Bone marrow (tissue), 2 donors: ENCODE results near the gene HS3ST3A1.
"Not testable (repeated sequence)": the region's sequence is repeated elsewhere in the genome, so short reads cannot be mapped to it uniquely, and the experiment has no call there.

Experiments used
- DNase-seq, 2 donors: peaks; one replicate each; lab custom pipeline; 2025; lab: John Stamatoyannopoulos, UW

The HS3ST3A1 gene

DNA sequence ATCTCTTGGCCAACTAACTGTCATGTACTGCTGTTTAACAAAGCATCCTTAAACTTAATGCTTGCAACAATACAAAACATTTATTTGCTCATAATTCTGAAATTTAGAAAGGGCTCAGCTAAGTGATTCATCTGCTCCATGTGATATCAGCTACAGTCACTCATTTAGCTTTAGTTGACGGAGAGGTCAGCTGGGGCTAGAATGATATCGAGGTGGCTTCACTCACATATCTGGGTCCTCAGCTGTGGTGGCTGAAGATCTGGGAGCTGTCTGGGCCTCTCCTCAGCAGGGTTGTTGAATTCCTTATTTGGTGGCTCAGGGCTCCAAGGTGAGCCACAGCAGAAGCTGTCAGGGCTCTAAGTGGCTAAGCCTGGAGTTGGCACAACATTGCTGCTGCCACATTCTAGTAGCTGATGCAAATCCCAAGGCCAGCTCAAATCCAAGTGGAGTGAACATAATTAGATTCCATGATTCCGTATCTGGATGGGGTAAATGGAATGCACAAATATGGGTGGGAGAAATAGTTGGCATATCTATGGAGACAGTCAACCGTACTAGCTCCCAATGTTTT lies 62.8 kb downstream of the HS3ST3A1 start:
- DNase-seq = no peak

DNA sequence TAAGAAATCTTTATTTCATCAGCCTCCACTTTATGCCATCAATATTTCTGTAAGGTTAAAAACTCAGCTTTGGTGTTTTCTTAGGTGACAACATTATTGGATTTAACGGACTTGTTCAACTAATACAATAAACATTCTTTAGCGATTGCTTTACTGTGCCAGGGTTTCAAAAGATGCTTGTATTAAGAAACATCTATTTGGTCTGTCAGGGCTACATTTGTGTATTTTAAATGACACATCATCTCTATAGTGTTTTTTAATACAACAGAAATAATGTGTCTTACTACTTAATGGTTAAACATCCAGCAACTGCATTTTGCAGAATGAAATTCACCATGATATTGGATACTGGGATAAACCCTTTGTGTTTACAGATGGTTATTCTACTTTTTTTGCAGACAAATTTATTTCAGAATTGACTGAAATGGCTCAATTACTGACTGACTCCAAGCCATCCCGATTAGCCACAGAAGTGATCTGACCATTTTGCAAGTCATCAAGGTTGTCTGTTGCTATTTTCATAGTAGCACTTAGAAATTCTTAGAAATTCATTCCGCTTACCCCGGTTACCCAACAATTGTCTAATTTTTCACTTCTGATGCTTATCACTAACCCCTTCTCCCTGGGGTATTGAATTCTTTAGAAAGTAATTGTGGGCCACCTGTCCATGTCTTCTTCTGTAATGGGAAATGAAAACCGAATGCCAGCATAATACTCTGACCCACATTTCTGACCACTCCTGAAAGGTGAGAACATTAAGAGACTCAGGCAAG lies 63.7 kb downstream of the HS3ST3A1 start:
- DNase-seq = no peak

DNA sequence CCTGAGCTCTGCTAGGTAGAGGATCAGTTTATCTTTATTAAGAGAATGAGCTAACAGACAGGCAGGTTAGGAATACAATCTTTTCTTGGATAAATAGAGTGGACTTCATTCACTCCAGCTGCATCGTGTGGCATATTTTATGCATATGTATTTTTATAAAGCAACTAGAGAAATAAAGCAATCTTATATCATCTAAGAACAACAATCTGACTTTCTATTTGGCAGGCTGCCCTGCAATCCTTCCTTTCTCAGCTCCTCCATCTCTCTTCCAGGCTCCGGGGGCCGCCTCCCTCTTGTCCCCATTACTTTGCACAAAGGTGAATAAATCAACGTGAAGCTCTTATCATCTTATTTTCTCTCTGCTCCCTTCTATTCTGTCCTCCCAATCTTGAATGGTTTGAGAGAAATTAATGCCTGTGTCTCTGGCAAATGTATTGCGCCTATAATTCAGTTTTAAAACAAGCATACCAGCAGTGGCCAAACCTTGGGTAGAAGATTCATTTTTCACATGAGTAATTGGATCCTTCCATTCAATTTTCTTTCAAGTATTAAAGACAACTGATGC lies 64.5 kb downstream of the HS3ST3A1 start:
- DNase-seq = no peak

DNA sequence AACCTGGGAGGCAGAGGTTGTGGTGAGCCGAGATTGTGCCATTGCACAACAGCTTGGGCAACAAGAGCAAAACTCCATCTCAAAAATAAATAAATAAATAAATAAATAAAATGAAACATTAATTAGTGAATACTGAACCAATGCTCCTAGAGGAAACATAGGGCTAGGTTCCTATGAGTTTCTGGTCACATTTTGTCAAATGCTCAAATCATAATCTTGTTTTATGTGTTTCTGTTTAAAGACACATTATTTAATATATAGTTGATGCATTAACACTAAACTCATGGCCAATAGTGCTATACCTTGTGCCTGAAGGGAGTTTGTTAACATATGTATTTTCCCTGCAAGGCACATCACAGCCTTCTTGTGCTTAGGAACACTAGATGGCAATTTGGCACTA lies 66.8 kb downstream of the HS3ST3A1 start:
- no peak for DNase-seq

DNA sequence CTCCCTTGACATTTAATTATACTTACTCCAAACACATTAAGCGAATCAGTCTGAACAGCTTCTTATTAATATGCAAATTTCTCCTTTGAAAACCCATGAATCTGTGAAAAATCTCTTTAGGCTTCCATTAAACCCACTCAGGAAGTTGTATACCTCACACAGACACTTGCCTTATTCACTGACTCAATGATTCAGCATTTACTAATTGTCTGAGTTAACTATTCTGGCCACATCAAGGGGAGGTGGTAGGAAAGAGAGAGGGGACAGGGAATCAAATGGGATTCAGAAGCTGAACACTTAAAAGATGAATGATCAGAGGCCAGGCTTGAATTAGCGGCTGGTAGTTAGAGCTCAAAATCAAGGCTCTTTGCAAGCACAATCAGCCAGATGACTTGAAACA lies 70.0 kb downstream of the HS3ST3A1 start:
- DNase-seq = no peak

DNA sequence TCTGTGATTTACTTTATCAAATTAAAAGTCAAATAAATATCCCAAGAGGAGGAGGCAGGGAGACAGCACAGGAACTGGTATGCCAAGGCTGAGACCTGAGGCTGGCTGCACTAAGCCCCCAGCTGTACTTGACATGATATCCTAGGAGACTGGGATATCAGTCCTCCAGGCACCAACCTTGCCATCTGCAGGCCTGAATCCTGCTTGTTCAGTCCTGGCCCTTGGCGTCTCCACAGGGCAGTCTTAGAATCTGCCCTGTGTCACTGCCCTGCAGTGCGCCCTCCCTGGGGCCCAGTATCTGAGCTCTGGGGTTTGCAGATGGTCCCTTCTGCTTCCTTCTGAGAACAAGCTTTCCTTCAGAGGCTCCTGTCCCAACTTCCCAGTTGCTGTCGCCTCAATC lies 75.9 kb downstream of the HS3ST3A1 start:
- DNase-seq = no peak

DNA sequence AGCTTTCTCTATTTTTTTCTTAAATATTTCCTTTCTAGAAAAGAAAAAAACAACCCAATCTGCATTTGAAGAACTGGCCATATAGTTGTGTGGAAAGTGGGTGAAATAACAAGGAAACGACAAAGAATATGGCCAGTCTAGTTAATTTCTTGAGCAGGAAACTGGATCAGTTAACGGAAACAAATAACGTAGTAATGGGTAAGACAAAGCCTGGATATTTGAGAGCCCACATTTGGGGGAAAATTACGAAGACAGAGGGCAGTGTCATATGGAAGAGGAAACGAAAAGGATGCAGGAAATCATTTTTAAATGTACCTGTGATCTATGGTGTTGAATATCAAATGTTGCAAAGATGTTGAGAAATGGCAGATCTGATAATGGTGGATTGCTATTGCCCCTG lies 78.6 kb downstream of the HS3ST3A1 start:
- DNase-seq = no peak

DNA sequence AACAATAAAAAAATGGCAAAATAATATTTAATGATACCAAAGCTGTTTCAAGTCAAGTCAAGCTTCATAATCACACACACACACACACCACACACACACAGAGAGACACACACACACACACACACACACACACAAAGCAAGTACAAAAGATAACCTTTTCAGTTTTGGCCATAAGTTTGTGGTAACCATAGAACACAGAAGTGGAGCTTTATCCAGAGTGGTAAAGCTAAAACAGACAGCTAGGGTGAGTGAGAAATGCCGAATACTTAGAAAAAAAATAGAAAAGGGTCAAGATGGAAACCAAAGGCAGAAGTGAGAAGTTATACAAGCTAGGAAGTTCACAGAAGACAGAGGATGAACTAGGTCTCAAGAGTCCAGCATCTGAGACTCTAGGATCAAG lies 79.0 kb downstream of the HS3ST3A1 start:
- DNase-seq = no peak

DNA sequence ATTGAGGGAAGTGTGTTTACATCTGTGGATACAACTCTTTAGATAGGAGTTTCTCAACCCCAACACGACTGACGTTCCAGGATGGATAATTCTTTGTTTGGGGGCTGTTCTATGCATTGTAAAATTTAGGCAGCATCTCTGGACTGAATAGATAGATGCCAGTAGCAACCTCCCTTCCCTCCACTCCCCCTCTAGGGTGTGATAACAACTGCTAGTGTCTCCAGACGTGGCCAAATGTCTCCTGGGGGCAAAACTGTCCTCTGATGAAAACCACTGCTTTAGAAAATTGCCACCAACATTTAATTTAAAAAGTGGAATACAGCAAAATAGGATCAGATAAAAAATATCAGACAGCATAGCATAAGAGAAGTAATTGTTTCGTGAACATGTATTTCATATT lies 79.9 kb downstream of the HS3ST3A1 start:
- no peak for DNase-seq

DNA sequence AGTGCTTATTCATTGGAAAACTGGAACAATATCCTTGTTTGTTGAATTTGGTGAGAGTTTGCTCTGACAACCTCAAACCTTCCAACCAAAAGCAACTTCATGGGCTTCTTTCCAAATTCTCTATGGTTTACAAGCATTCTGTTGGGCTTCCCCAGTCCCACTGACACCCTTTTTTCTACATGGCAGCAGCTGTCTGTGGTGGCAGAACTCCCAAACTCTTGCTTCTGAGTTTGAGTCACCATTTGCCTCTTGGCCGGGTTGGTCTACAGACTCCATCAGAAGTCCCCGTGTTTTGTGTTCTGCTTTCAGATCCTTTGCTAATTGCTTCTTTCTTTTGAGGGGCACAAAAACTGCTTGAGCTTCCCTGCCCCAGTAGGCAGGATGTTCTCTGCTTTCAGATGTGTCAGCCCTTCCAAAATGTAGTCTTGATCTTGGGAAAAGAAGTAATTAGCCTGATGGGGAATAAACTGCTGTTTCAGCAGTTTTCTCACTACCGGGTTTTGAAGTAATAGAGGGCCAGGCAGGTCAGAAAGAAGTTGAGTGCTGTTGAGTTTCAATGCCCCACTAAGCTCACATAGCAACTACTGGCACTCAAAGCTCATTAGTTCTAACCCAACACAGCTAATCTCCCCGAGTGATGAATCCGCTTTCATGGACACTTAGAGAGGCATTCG lies 80.7 kb downstream of the HS3ST3A1 start:
- DNase-seq = no peak

DNA sequence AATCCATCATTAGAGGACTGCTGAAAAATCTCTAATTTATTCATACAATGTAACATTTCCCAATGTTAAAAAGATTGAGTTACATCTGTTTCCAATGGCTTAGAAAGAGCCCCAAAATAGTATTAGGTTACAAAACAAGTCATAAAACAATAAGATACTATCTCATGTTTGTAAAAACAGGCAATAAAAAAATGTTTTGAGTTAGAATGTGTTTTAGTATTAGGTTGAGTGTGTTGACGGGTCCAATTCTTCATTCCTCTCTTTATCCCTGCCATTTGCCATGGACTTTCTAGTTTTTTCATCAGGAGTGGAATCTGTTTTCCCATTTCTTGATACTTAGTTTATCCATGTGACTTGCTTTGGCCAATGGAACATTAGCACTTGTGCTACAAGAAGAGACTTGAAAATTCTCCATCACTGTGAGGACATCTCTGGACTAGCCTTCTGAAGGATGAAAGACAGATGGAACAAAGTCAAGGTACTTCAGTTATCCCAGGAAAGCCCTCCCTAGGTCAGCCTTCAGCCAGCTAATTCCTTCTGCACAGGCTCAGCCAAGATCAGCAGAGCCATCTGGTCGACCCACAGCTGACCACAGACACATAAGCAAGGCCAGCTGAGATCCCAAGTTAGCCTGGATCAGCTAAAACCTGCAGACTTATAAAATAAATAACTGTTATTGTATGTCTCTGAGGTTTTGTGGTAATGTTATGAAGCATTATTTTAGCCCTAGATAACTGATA lies 83.3 kb downstream of the HS3ST3A1 start:
- DNase-seq = no peak

DNA sequence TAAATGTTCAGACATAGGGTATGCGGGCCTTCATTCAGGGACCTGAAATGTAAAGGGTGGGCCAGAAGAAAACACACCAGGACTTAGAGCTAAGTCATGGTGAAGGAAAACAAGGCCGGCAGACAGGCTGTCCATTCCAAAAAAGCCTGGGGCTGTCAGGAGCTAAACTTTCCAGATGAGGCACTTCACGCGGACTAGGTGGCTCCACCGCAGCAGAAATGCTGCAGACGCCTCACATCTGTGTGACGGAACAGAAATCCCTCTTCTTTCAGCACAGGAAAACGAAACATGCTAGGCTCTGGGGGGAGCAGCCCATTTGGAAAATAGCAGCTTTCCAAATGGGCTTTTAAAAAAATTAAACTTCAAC lies 88.7 kb downstream of the HS3ST3A1 start:
- DNase-seq = no peak

DNA sequence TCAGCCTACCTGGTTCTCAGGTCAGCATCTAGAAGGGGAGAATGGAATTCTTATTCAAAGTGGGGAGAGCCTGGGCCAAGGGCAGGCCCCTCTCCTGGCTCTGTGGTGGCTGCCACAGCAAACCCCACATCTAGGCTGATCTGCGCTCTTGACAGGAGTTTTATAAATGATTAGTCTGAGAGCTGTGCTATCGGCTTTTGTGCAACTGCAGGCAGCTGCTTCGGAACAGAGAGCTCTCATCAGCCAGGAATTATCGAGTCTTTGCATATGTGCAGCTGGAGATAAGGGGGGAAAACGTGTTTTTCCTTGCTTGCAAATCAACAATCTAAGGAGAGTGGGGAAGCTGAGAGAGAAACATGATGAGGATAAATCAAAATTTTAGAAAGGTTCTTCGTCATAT lies 91.7 kb downstream of the HS3ST3A1 start:
- no peak for DNase-seq

DNA sequence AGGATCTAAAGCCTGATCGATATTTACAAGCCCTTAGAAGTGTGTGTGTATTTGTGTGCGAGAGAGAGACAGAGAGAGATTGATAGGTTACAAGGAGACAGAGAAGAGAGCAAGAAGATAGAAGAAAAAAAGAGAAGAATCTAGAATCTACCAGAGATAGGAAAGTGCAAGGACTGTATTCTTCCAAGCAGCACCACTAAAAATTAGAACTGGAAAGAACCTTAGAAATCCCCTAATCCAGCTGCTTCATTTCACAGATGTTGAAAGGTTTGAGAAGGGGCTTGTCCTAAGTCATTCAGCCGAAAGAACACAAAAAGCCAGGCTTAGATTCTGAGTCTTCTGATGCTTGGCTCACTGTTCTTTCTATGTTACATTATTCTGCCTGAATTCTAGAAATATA lies 92.2 kb downstream of the HS3ST3A1 start:
- no peak for DNase-seq

DNA sequence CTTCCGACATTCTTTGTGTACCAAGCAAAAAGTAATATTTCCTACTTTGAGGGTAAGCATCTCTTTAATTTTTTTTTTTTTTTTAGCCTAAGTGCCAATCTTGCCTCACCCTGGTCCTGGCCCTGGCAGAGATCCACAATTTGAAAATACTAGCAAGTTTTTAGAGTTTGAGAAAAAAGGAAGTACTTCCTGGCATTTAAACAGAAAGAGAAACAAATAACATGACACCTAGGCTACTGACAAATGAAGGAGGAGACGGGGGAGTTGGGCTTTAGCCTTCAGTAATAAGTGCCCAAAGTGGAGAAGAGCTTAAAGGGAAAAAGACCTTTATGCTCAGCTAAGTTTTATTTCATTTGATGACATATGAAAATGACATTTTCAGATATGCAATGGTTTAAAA lies 92.8 kb downstream of the HS3ST3A1 start:
- no peak for DNase-seq

DNA sequence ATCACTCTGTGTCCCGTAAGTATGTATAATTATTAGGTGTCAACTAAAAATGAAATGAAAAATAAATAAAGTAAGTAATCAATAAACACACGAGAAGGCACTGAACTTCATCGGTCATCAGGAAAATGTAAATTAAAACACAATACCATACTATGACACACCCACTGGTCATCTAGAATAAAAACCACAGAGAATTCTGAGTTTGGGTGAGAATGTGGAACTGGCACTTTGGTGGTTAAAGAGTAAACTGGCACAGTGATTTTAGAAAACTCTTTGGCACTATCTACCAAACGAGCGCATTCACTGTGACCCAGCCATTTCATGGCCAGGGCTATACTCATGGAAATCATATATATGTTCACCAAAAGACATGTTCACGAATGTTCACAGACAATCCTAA lies 98.2 kb downstream of the HS3ST3A1 start:
- no peak for DNase-seq

DNA sequence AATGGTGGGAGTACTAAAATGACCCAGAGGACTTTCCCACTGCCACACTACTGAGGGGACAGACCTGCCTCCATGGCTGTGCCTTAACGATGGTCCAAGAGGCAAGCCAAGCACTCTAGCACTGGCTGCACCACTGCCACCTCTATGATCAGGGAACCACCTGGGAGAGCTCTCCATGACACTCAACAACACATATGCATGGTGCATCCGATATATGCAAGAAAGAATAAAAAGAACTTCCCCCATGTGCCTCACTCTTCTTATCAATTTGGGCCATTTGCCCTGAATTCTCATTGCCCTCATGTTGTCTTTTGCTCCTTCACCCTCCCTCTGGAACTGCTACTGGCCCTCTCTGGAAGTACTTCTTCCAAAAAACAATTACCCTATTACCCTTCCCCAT lies 99.5 kb downstream of the HS3ST3A1 start:
- no peak for DNase-seq

DNA sequence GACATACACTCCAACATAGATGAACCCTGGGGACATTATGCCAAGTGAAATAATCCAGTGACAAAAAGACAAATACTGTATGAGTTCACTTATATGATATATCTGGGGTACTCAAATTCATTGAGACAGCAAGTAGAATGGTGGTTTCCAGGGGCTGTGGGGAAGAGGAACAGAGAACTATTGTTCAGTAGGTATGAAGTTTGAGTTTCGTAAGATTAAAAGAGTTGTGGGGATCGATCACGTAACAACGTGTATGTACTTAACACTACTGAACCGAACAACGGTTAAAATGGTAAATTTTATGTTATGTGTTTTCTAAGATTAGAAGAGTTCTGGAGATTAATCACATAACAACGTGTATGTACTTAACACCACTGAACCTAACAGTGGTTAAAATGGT lies 100.8 kb downstream of the HS3ST3A1 start:
- no peak for DNase-seq

DNA sequence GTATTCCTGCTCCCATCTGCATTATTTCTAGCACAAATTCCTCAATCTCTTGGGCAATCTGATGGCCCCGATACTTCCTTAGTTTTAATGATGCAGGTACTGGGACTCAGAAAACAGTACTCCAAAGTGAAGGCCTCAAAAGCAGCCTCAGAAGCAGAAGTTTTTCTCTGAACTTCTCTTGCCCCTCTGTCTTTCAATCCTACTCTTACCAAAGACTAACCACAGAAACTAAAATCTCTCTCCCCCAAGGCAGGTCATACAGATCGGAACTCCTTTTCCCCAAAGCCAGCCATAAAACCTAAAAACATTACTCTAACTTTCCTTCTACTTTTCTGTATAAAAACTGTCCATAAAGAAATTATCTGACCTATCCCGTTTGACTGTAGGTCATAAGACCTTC lies 103.5 kb downstream of the HS3ST3A1 start:
- no peak for DNase-seq

DNA sequence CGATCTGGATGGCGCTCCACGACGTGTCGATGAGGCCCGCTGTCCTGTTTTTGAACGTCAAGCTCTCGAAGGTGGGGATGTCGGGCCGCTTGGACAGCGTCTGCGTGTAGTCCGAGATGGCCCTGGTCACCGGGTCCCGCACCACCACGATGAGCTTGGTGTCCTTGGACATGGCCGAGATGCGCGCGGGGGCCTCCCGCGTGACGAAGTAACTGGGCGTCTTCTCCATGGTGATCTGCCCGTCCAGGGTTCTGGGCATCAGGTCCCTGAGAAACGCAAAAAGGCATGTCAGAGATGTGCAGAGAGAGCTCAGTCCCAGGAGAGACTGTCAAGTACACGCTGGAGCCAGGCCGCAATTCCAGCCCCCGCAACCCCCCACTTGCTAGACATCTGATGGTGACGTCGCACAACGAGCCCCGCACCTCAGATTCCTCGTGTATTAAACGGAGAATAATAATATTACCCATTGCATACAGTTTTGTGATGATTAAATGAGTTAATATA lies 105.1 kb downstream of the HS3ST3A1 start:
- not testable (repeated sequence) for DNase-seq

DNA sequence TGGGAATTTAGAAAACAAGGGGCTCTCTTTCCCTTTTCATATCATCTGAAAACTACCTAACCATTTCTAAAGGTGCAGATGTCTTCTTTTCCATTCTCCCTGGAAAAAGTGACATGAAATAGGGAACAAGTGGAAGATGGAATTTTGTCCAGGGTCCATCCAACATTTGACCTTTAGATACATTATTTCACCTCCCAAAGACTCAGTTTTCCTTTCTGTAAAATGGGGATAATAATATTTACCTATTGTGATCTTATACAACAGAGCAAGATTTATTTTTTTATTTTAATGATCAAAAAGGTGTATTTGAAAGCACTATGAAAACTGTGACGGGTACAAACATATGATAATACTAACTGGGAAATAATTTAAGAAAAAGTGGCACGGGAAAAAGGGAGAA lies 106.3 kb downstream of the HS3ST3A1 start:
- no peak for DNase-seq

DNA sequence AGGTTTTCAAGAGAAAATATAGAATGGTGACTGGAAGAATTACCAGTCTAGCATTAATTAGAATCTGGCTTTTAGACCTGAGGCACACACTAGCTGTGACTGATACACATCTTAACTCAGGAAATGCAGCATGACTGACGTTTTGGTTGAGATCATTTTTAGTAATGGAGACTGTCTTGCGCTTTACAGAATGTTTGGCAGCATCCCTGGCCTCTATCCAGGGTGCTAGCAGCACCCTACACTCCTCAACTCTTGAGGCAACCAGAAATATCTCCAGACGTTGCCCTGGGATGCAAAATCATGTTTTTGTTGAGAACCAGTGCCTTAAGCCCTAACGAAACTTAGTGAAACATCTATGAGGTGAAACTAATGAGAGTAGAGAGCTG lies 109.0 kb downstream of the HS3ST3A1 start:
- DNase-seq = no peak
